ENCODE measurements around the gene PILRA.
"Not testable (repeated sequence)": the region's sequence is repeated elsewhere in the genome, so short reads cannot be mapped to it uniquely, and the experiment has no call there.

Gene PILRA

GRCh38 chr7:100437150-100438100, 64.1 kb downstream of the PILRA start:
- no peak for DNase-seq

DNA sequence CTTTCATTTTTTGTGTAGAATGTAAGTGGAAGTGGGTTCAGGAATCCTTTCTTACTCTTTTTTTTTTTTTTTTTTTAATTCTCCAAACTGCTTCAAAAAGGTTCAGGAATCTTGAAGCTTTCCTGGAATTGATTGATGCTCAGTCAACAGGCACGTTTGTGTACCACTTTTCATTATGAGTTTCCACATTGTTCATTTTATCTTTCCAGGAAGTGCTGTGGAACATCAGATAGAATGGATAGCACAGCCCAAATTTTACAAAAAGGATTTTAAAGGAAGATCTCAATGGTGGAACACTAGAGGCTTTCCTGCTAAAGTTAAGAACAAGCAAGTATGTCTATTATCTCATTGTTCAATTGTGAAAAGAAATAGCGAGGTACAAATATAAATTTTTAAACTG, 64.9 kb downstream of the PILRA start:
- DNase-seq, result no peak

DNA sequence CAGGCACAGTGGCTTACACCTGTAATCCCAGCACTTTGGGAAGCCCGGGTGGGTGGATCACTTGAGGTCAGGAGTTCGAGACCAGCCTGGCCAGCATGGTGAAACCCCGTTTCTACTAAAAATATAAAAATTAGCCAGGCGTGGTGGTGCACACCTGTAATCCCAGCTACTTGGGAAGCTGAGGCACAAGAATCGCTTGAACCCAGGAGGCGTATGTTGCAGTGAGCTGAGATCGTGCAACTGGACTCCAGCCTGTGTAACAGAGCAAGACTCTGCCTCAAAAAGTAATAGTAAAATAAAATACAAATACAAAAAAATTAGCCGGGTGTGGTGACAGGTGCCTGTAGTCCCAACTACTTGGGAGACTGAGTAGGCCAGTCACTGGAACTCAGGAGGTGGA, 65.4 kb downstream of the PILRA start:
- DNase-seq, result not testable (repeated sequence)

- DNase-seq, result not testable (repeated sequence)
These were observed 66.0 kb downstream of the PILRA start for GRCh38 chr7:100439244-100439643.

DNA sequence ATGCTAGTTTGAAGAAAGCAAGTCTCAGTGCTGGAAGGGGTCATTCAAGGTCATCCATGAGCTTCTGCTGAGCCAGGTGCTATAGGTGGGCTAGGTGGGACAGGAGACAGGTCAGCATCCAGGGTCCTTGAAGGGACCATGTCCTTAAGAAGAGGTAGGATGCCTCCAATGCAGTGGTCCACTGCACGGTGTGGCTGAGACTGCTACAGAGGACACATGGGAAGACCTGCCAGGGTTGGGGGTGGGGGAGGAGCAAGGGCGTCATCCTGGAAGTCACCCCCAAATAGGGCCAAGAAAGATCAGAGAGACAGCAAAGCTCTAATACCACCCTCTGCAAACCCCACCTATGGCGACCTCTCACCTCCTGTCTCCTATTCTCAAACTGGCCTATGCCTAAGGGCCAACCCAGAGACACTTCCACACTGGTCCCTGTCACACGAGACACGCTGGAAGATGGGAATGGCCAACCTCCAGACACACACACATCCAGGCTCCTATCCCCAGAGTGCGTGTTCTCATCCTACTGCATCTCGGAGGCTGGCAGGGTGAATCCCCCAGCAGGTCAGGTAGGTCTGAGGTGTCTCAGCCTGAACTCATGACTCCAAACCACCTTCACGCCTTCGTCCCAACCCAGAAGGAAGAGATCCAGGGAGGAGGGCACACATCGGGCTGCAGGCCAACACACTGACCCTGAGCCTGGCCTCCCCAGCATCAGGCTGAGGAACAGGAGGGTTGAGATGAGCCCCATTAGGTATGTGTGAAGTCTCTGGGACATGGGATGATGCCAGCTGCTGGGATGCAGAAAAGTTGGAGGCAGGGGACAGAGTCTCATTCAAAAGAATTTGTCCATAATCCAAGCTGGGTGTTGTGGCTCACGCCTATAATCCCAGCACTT, 68.6 kb downstream of the PILRA start:
- no peak for DNase-seq

GRCh38 chr7:100443096-100443840, 70.0 kb downstream of the PILRA start:
- no peak for DNase-seq

- no peak for DNase-seq
These were observed 71.3 kb downstream of the PILRA start for GRCh38 chr7:100444311-100445278.

DNA sequence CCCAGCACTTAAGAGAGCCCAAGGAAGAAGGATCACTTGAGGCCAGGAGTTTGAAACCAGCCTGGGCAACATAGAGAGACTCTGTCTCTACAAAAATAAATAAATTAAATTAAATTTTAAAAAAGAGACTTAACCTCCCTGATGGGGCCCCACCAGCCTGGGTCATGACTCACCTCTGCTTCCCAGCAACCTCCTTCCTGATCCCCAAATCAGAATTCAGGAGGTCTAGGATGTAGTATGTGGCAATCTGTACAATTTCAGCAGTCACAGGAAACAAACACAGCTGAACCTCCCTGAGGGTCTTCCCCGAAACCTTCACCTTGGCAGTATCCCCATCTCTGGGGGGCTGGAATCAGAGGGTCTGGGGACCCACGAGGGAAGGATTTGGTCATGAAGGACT, 72.8 kb downstream of the PILRA start:
- no peak for DNase-seq

GRCh38 chr7:100447363-100447762, 74.1 kb downstream of the PILRA start:
- not testable (repeated sequence) for DNase-seq

GRCh38 chr7:100449190-100449795, 76.0 kb downstream of the PILRA start:
- no peak for DNase-seq
